Activated CD4-positive, alpha-beta T cell treated with anti-CD3 and anti-CD28 coated beads, Interleukin-2, amount 10 ng/mL, durations not matched to agents 7 days and 5 days (primary cell): ENCODE measurements around the gene ABT1. TPM values are rescaled to one million over a fixed set of nuclear protein-coding genes. Genes with fewer than 3 reads are reported as not detected.
A peak's percentile ranks its signal among the peaks of the same experiment; 100 is the strongest.

ENCODE experiments used
- CTCF ChIA-PET: fragments of 350-600 bp; sonication (Branson Sonifier 250); formaldehyde crosslinking; loops from one replicate; lab custom pipeline; 2021; ENCODE audit warnings: antibody characterized with exemption; lab: Charles Lee
- POLR2A ChIA-PET: fragments of 350-600 bp; sonication (Branson Sonifier 250); formaldehyde crosslinking; loops from one replicate; lab custom pipeline; 2021; ENCODE audit warnings: antibody characterized with exemption; lab: Charles Lee
- DNase-seq: peaks from one replicate; pipeline ENCODE4 v3.0.0-alpha.2; 2020
- H3K27ac Mint-ChIP-seq: one replicate; pipeline ENCODE4 v1.8.0; 2021; ENCODE audit warnings: mild to moderate bottlenecking, moderate library complexity, mixed read lengths
- H3K27me3 Mint-ChIP-seq: one replicate; pipeline ENCODE4 v1.8.0; 2021; ENCODE audit warnings: mixed read lengths
- H3K36me3 Mint-ChIP-seq: one replicate; pipeline ENCODE4 v1.8.0; 2021; ENCODE audit warnings: low read depth, mixed read lengths
- H3K4me1 Mint-ChIP-seq: one replicate; pipeline ENCODE4 v1.8.0; 2021; ENCODE audit warnings: mixed read lengths
- H3K4me3 Mint-ChIP-seq: one replicate; pipeline ENCODE4 v1.8.0; 2021; ENCODE audit warnings: mild to moderate bottlenecking, moderate library complexity, mixed read lengths
- H3K9me3 Mint-ChIP-seq: one replicate; pipeline ENCODE4 v1.8.0; 2021; ENCODE audit warnings: mixed read lengths
- total RNA-seq, 2 experiments: library from RNA; stranded (reverse); gene quantifications; one replicate each; pipeline ENCODE4 v1.2.3, GENCODE V29; 2021

ABT1 gene
- total RNA-seq, 2 experiments from 2014 or later = 24.9 to 27.4 TPM

GRCh38 chr6:26613689-26614683, 17.2 kb downstream of the ABT1 start:
- H3K4me1 Mint-ChIP-seq = peaks cover 9% of the 10 kb centered on the region
- ChIA-PET CTCF (interaction anchor here (1.0 kb wide), 2 partner anchors 9 to 19 kb away, joined by 3 read pairs; no protein-coding TSS in a partner anchor), POLR2A (no interaction called here)
- peak; percentile 29 for DNase-seq
- peak overlapping the region; percentile 58 for H3K4me3 Mint-ChIP-seq
- peaks cover 34% of the 10 kb centered on the region for H3K27me3 Mint-ChIP-seq
- no peaks in the 10 kb centered on the region for H3K9me3 Mint-ChIP-seq
- H3K27ac Mint-ChIP-seq = peak overlapping the region; percentile 71
- H3K36me3 Mint-ChIP-seq = no peaks in the 10 kb centered on the region

- ChIA-PET CTCF (interaction anchor here (1.4 kb wide), 1 partner anchor 10 kb away, joined by 3 read pairs; no protein-coding TSS in a partner anchor), POLR2A (no interaction called here)
- Mint-ChIP-seq H3K27ac (no peak overlapping the region), H3K4me3 (no peak overlapping the region), H3K9me3 (peaks cover 10% of the 10 kb centered on the region), H3K27me3 (peaks cover 7% of the 10 kb centered on the region), H3K4me1 (no peaks in the 10 kb centered on the region), H3K36me3 (no peaks in the 10 kb centered on the region)
- no peak for DNase-seq
Measured at GRCh38 chr6:26623339-26623859, 26.6 kb downstream of the ABT1 start.

- Mint-ChIP-seq H3K4me3 (no peak overlapping the region), H3K9me3 (peaks cover 10% of the 10 kb centered on the region), H3K27me3 (peaks cover 7% of the 10 kb centered on the region), H3K4me1 (no peaks in the 10 kb centered on the region), H3K27ac (no peak overlapping the region), H3K36me3 (no peaks in the 10 kb centered on the region)
- ChIA-PET POLR2A (no interaction called here), CTCF (no interaction called here)
- no peak for DNase-seq
Measured at GRCh38 chr6:26624557-26624956, 27.8 kb downstream of the ABT1 start.

DNA sequence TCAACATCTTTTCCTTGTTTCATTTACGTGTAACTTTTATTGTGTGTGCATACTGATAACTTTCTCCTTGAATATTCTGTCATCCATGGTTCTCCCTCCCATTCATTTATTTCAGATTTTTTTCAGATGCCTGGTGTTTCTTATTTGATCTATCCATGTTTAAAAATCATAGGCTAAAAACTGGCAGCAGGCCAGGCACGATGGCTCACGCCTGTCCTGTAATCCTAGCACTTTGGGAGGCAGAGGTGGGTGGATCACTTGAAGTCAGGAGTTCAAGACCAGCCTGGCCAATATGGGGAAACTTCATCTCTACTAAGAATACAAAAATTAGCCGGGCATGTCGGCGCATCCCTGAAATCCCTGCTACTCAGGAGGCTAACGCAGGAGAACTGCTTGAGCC, 31.1 kb downstream of the ABT1 start:
- Mint-ChIP-seq H3K4me1 (no peaks in the 10 kb centered on the region), H3K4me3 (no peak overlapping the region), H3K27me3 (peaks cover under 1% of the 10 kb centered on the region), H3K27ac (no peak overlapping the region), H3K9me3 (peaks cover 10% of the 10 kb centered on the region), H3K36me3 (no peaks in the 10 kb centered on the region)
- DNase-seq = no peak
- POLR2A ChIA-PET = no interaction called here
- CTCF ChIA-PET = no interaction called here

GRCh38 chr6:26629359-26629758, 32.6 kb downstream of the ABT1 start:
- Mint-ChIP-seq H3K9me3 (peaks cover 12% of the 10 kb centered on the region), H3K27me3 (no peaks in the 10 kb centered on the region), H3K4me3 (no peak overlapping the region), H3K36me3 (peaks cover 2% of the 10 kb centered on the region), H3K4me1 (no peaks in the 10 kb centered on the region), H3K27ac (no peak overlapping the region)
- DNase-seq = no peak
- ChIA-PET POLR2A (no interaction called here), CTCF (no interaction called here)

DNA sequence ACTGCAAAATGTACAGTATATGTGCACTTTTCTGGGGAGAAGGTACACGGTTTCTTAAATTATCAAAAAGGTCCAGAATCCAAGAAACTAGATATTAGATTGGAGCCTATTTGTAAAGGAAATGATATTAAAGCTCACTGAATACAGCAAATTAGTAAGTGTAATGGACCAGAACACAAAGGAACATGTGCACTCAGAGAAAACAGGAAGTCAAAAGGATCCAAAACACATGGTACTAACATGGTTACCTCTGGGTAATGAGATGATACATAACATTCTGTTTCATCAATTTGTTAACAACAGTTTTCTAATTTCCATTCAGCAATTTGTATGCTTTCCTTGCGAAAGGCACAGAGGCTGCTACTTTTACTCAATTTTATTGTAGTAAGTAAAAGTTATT, 44.1 kb downstream of the ABT1 start:
- Mint-ChIP-seq H3K4me3 (no peak overlapping the region), H3K4me1 (no peaks in the 10 kb centered on the region), H3K36me3 (peaks cover 65% of the 10 kb centered on the region), H3K9me3 (peaks cover 55% of the 10 kb centered on the region), H3K27me3 (no peaks in the 10 kb centered on the region), H3K27ac (no peak overlapping the region)
- ChIA-PET CTCF (no interaction called here), POLR2A (no interaction called here)
- no peak for DNase-seq

GRCh38 chr6:26646074-26646473, 49.3 kb downstream of the ABT1 start:
- no peak overlapping the region for H3K27ac Mint-ChIP-seq
- ChIA-PET CTCF (no interaction called here), POLR2A (no interaction called here)
- H3K27me3 Mint-ChIP-seq = no peaks in the 10 kb centered on the region
- DNase-seq = no peak
- peaks cover 59% of the 10 kb centered on the region for H3K36me3 Mint-ChIP-seq
- no peaks in the 10 kb centered on the region for H3K4me1 Mint-ChIP-seq
- peaks cover 46% of the 10 kb centered on the region for H3K9me3 Mint-ChIP-seq
- no peak overlapping the region for H3K4me3 Mint-ChIP-seq

Other genes with a start within 250 kb of the ABT1 start
- gene BTN3A2, start 231.8 kb upstream of the ABT1 start, total RNA-seq = 100 to 1,000 TPM; 121 to 125 TPM
- gene BTN2A2, start 213.8 kb upstream of the ABT1 start, total RNA-seq = 10 to 100 TPM; 12.4 to 12.7 TPM
- gene BTN3A1, start 194.7 kb upstream of the ABT1 start, total RNA-seq = 10 to 100 TPM; 87.9 to 94.0 TPM
- 10 to 100 TPM; 58.5 to 65.3 TPM for gene BTN3A3, start 156.4 kb upstream of the ABT1 start, total RNA-seq
- 10 to 100 TPM; 33.7 to 34.3 TPM for gene BTN2A1, start 139.0 kb upstream of the ABT1 start, total RNA-seq
- not detected for gene BTN1A1, start 96.7 kb upstream of the ABT1 start, total RNA-seq
- 10 to 100 TPM; 85.7 to 93.0 TPM for gene HMGN4, start 58.6 kb upstream of the ABT1 start, total RNA-seq
- 1 to 10 TPM; 9.0 to 9.1 TPM for gene ZNF322, start 62.8 kb downstream of the ABT1 start, total RNA-seq